GM19193 (cell line): Measurements from ENCODE around the gene CRISP2.

ENCODE experiments used
- POLR2A ChIP-seq: IDR thresholded peaks from 4 replicates; pipeline ENCODE4 v1.6.1; 2011; ENCODE audit not compliant: insufficient read depth, insufficient read length; ENCODE audit errors: extremely low read depth

CRISP2 gene

DNA sequence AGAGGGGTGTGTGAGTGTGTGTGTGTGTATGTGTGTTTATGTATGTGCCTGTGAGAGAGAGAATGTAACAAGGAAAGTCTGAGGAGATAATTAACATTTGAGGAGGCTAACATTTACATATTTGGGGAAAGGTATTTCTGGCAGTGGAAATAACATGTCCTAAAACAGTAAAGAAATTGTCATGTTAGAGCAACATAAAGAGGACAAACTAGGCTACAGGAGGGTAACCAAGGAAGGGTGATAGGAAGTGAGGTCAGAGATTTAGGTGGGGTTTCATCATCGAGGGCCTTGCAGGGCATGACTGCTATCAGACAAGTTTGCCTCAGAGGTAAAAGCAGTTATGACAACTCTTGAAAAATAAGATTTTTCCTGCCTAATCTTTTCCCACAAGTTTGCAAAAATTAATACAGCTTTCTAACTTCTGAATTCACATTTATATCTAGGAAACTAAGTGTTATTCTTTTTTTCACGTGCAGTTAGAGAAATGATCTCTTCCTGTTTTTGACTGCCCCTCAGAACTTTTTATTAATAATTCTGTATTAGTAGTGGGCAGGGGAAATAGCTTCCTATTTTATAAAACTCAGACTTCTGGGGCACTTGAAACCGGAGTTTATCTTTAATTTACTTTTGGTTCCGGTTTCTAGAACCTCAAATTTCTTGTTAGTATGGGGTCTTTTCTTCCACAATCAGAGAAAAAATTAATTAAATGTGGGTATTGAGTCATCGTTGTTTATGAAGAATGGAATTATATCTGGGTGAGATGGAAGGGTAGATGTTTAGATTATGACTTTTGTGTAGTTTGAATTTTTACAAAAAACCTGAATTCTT lies 46.2 kb downstream of the CRISP2 start:
- TF ChIP-seq POLR2A, result no peak

DNA sequence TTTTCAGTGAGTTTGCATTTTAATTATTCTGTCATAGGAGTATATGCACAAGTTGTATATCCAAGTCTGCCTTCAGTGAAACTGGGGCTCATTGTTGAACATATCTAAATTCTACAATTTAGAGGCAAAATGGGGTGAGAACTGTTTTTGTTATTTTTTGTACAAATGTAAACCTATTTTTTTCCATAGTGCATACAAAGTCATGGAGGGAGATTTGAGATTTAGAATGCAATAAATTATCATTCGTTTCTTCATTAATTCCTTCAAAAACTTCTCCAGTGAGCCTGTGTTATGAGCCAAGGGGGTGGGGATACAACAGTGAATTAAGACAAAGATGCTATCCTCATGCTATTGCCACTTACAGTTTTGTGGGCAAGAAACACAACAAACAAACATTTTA lies 46.9 kb downstream of the CRISP2 start:
- TF ChIP-seq POLR2A, result no peak

DNA sequence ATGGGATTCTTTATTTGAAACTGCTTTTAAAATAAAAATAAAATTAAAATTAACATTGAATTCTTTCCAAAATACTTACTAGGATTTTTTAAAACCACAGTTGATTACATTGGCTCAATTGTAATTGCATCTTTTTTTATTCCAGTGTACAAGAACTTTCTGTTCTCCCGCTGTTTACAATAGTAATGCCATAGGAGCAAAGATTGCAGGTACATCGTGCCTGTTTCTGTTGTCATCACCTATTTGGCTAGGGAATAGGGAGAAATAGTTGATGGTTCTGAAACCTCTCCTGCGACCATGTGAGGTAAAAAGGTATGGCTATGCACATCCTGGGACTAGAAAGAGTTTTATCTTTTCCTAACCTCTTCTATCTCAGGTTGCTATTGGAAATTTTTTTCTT lies 48.5 kb downstream of the CRISP2 start:
- TF ChIP-seq POLR2A, result no peak

DNA sequence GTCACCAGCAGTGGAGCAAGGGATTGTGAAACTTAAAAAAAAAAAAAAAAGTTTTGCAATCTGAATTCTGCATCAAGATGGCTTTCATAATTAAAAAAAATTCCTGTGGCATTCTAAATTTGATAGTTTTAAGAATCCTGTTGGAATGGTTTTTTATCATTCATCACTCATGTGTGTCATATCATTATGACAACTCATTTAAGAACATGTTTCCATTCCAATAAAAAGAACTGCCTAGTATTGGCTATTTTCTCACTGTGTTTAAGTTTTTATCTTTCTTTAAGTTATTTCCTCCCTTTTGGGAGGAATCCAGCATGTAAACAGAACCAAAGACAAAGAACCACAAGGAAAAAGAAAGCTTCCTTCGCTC lies 50.5 kb downstream of the CRISP2 start:
- TF ChIP-seq POLR2A, result no peak

DNA sequence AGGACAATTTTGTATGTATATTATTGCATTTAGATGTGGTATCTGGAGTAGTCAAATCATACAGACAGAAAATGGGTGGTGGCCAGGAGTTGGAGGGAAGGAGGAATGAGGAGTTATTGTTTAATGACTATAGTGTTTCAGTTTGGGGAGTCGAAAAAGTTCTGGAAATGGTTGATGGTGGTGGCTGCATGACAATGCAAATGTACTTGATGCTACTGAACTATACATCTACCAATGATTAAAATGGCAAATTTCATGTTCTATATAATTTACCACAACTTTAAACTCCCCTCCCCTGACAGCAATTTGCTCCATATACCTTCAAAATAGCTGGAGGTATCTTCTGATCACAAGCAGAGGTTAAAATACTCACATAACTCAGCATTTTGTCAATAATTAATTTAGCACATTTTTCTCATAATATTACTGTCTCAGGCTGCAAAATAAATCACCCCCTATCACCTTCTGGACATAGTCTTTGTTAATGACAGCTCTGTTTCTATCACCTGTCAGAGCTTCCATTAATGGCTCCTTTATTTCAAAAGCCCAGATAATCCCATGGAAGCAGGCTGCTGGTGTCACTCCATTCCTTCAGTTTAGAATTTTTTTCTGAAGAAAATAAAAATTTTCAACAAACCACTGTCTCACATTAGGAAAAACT lies 51.0 kb downstream of the CRISP2 start:
- no peak for TF ChIP-seq POLR2A

DNA sequence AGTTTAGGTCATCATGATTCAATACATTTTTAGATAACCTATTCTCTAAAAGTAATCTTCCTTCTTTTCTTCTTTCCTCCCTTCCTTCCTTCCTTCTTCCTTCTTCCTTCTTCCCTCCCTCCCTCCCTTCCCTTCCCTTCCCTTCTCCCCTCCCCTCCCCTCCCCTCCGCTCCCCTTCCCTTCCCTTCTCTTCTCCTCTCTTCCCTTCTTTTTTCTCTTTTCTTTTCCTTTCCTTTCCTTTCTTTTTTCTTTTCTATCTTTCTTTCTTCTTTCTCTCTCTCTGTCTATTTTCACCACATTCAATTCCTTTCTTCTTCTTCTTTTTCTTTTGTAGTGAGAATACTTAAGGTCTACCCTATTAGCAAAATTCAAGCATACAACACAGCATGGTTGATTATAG lies 59.4 kb downstream of the CRISP2 start:
- no peak for TF ChIP-seq POLR2A

DNA sequence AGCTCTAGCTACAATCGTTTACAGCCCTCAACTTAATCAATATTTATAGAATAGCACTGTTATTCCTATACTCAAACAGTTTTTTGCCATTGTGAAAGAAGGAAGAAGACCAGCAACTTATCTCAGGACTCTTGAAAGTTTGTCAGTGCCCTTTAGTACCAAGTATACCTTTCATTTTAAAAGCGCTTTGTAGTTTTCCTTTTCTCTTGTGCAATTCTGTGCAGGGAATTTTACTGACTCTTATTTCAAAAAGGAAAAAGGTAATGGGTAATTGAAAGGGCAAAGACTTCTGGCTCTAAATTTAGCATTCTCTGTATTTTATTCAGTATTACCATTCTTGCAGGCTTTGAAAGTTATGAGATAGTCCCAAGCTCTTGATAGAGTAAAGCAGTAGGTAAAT lies 59.9 kb downstream of the CRISP2 start:
- no peak for TF ChIP-seq POLR2A

DNA sequence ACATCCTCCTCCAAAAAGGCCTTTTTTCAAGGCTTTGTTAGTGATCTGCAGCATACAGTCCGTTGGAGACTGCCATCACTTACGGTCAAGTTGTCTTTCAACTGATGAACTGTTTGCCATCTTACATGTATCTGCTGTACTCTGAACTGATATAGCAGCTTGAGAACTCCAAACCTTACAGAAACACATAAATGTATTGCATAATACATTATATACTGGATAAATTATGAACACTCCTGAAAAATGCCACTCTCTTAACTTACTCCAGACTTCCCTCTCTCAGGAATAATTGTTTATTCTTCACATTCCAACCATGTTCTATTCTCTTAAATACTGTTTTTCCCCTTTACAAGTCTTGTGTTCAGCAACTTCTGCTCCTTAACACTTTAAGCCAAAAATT lies 62.1 kb downstream of the CRISP2 start:
- TF ChIP-seq POLR2A, result no peak

DNA sequence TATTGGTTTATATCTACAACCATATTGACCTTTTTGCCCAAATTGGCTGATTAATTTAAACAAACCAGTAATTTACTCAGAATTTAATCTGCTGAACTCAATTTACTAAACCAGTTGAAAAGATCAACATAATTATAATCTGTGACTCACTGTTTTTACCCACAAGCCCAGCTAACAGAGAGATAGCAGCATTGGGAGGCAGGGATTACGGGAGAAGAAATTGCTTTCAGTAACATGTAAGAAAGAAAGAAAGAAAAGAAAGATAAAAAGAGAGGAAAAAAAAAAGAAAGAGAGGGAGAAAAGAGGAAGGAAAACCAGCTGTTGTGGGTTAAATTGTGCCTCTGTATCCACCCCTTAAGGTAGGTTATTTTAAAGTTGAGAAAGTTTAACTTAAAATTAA lies 63.4 kb downstream of the CRISP2 start:
- no peak for TF ChIP-seq POLR2A

DNA sequence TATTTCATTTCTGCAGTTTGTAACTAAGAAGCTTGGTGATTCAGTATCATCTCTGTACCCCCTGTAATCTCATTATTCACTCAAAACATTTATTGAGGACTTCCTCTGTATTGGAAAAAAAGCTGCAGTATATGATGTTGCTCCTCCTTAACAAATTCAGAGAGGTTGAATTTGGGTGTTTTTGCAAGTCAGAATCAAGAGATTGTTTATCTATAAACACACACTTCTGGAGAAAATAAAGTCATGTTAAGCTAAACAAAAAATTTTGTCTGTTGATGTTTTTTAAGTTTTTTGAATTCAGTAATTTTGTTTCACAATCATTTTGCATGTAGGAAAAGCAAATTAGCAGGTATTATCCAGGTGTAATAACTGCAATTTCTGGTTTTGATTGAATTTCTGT lies 65.3 kb downstream of the CRISP2 start:
- TF ChIP-seq POLR2A, result no peak

DNA sequence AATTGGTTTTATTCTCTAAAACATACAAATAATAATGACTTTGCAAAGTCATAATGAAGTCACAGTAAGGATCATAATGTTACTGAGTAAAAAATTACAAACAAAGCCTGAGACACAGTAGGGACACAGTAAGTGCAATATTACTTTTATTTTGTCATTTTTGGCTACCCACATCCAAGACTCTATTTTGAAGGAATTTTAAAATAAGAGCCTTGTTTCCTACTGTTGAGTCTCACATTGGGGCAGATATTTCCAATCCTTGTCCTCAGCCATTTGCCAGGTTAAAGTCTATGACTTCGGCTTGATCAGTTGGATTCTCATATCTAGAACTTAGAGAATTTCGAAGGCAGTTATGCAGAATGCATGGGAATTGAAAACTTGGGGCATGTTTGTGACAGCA lies 65.9 kb downstream of the CRISP2 start:
- no peak for TF ChIP-seq POLR2A

DNA sequence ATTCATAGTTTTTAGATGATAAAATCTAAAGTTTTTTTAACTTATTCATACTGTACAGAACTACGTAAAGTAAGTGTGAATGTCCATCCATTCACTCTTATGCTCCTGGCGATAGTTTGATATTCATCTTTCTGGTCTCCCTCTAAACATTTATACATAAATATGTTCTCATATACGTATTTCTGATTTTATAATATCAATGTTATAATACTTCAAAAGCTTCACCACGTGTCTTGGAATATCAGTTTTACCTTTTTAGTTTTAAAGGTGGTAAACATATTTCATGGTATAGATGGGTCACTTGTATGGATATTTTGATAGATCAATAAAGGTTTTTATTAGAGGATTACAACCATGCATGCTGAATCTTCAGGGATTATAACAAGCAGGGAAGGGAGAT lies 66.4 kb downstream of the CRISP2 start:
- no peak for TF ChIP-seq POLR2A

DNA sequence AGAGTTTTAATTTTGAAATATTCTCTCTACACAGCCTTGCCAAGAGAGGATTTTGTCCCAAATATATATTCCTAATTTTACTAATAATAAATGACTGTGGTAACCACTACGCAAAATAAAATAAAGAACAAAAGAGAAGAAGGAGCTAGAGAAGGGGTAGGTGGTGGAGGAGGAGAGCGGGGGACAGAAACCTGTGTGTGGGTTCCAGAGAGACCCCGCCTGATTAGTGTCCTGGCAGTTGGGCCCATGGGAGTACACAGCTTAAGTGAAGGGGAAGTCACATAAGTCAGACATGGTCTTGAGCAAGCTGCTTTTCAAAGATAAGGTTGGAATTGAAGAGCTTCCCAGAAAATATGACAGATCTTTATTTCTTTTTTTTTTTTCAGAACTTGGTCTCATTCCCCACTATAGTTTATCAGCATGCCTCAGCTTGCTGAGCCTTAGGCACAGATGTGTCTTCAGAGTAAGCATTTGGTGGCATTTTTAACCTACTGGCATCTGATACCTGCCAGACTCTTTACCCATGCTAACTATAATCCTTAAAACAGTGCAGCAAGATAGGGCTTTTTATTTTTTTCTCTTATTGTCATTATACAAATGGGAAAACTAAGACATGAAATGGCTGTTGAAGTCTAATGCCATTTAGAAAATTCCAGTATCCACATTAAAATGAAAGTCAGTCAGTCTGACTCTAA lies 67.1 kb downstream of the CRISP2 start:
- no peak for TF ChIP-seq POLR2A

DNA sequence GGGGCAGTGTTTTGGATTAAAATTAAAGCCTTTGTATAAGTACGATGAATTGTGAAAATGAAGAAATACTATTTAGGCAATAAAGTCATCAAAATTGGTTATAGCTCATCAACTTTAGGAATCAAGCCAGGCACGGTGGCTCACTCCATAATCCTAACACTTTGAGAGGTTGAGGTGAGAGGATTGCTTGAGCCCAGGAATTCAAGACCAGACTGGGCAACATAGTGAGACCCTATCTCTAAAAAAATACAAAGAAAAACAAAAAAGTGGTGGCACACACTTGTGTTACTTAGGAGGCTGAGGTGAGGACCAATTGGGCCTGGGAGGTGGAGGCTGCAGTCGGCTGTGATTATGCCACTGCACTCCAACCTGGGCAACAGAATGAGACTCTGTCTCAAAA lies 68.2 kb downstream of the CRISP2 start:
- no peak for TF ChIP-seq POLR2A
